ENCODE measurements around the gene ERLIN1.

The ERLIN1 gene

GRCh38 chr10:100163704-100164621 lies 21.9 kb downstream of the ERLIN1 start:
- in situ Hi-C loops (cut with MboI; ENCODE audit: low pct_unique_long_range_greater_than_20kb, low sequenced_read_pairs, unreplicated experiment) = no loop called here
- no peak for TF ChIP-seq CTCF (IDR thresholded peaks at IDR 0.05; ENCODE audit: extremely low read depth, insufficient read depth, missing control alignments)
- no peak for DNase-seq (ENCODE audit: low spot score)

DNA sequence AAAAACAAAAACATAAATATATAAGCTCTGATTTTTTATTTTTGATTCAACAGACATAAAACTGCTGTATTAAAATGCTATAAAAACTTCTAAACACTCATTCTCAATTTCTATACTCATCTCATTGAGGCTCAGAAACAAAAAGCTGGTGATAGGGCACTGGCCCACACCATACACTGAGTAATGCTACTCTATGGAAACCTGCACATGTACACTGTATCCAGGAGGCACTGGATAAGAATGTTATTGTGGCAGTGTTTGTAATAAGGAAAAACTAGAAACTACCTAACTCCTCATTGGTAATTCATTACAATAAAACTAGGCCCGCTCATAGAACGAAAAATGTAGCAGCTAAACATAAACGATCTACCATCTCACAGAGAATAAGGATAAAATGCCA lies 23.1 kb downstream of the ERLIN1 start:
- no peak for TF ChIP-seq CTCF (IDR thresholded peaks at IDR 0.05; ENCODE audit: extremely low read depth, insufficient read depth, missing control alignments)
- DNase-seq (ENCODE audit: low spot score) = no peak
- in situ Hi-C loops (cut with MboI; ENCODE audit: low pct_unique_long_range_greater_than_20kb, low sequenced_read_pairs, unreplicated experiment) = no loop called here

GRCh38 chr10:100158044-100158805 lies 27.6 kb downstream of the ERLIN1 start:
- in situ Hi-C loops (cut with MboI; ENCODE audit: low pct_unique_long_range_greater_than_20kb, low sequenced_read_pairs, unreplicated experiment) = no loop called here
- peak; percentile 70 for DNase-seq (ENCODE audit: low spot score)
- peak; percentile 10 for TF ChIP-seq CTCF (IDR thresholded peaks at IDR 0.05; ENCODE audit: extremely low read depth, insufficient read depth, missing control alignments)

- TF ChIP-seq CTCF (IDR thresholded peaks at IDR 0.05; ENCODE audit: extremely low read depth, insufficient read depth, missing control alignments) = no peak
- no peak for DNase-seq (ENCODE audit: low spot score)
- in situ Hi-C loops (cut with MboI; ENCODE audit: low pct_unique_long_range_greater_than_20kb, low sequenced_read_pairs, unreplicated experiment) = no loop called here
Observed at GRCh38 chr10:100157156-100157555, 28.7 kb downstream of the ERLIN1 start.

DNA sequence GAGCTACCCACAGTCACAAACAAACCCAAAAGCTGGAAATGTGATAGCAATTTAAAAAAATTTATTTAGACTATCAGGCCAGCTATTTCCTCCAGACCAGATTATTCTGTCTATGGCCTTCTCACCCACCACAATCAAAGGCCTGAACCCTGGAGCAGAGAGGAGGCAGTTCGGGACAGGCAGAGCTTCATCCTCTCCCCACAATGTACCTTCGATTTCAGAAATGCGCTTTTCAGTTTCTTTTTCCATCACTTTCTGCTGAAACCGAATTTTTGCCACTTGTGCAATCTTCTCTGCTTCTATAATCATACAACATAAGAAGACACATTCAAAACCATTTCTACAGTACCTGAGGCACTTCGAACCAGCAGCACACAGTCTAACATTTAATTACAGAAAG lies 29.9 kb downstream of the ERLIN1 start:
- in situ Hi-C loops (cut with MboI; ENCODE audit: low pct_unique_long_range_greater_than_20kb, low sequenced_read_pairs, unreplicated experiment) = no loop called here
- no peak for TF ChIP-seq CTCF (IDR thresholded peaks at IDR 0.05; ENCODE audit: extremely low read depth, insufficient read depth, missing control alignments)
- DNase-seq (ENCODE audit: low spot score) = no peak

- DNase-seq (ENCODE audit: low spot score) = no peak
- no peak for TF ChIP-seq CTCF (IDR thresholded peaks at IDR 0.05; ENCODE audit: extremely low read depth, insufficient read depth, missing control alignments)
Observed at GRCh38 chr10:100154666-100155065, 31.2 kb downstream of the ERLIN1 start.

More at GRCh38 chr10:100154666-100155065, 31.2 kb downstream of the ERLIN1 start:
- in situ Hi-C loops (cut with MboI; ENCODE audit: low pct_unique_long_range_greater_than_20kb, low sequenced_read_pairs, unreplicated experiment) = no loop called here

Data from GM13977 (cell line).